NCI-H510A (cell line): ENCODE measurements around the gene PRDM16.
"Not testable (repeated sequence)": the region's sequence is repeated elsewhere in the genome, so short reads cannot be mapped to it uniquely, and the experiment has no call there.

Experiments used
- DNase-seq: peaks from one replicate; lab custom pipeline; 2025; lab: John Stamatoyannopoulos, UW

Gene PRDM16

GRCh38 chr1:3282186-3282585, 213.2 kb downstream of the PRDM16 start:
- DNase-seq = no peak

GRCh38 chr1:3282656-3283430, 213.8 kb downstream of the PRDM16 start:
- no peak for DNase-seq

- DNase-seq = no peak
Measured at GRCh38 chr1:3283849-3284248, 214.8 kb downstream of the PRDM16 start.

GRCh38 chr1:3284691-3285090, 215.7 kb downstream of the PRDM16 start:
- DNase-seq = no peak

- no peak for DNase-seq
Measured at GRCh38 chr1:3285106-3285740, 216.2 kb downstream of the PRDM16 start.

- not testable (repeated sequence) for DNase-seq
Measured at GRCh38 chr1:3287095-3287494, 218.1 kb downstream of the PRDM16 start.

GRCh38 chr1:3287656-3288160, 218.7 kb downstream of the PRDM16 start:
- DNase-seq = no peak

- no peak for DNase-seq
Measured at GRCh38 chr1:3289502-3289901, 220.5 kb downstream of the PRDM16 start.

GRCh38 chr1:3290438-3290837, 221.4 kb downstream of the PRDM16 start:
- DNase-seq = no peak

- no peak for DNase-seq
Measured at GRCh38 chr1:3290915-3291314, 221.9 kb downstream of the PRDM16 start.

GRCh38 chr1:3292051-3292722, 223.2 kb downstream of the PRDM16 start:
- DNase-seq = no peak

GRCh38 chr1:3292868-3293562, 224.0 kb downstream of the PRDM16 start:
- DNase-seq = no peak

GRCh38 chr1:3293563-3294080, 224.6 kb downstream of the PRDM16 start:
- DNase-seq = no peak

GRCh38 chr1:3294450-3294849, 225.4 kb downstream of the PRDM16 start:
- DNase-seq = no peak

GRCh38 chr1:3295846-3296245, 226.8 kb downstream of the PRDM16 start:
- DNase-seq = no peak

GRCh38 chr1:3296326-3296725, 227.3 kb downstream of the PRDM16 start:
- DNase-seq = no peak

- DNase-seq = no peak
Measured at GRCh38 chr1:3296826-3297225, 227.8 kb downstream of the PRDM16 start.

- no peak for DNase-seq
Measured at GRCh38 chr1:3297756-3298155, 228.8 kb downstream of the PRDM16 start.

- DNase-seq = no peak
Measured at GRCh38 chr1:3298197-3298596, 229.2 kb downstream of the PRDM16 start.

- DNase-seq = no peak
Measured at GRCh38 chr1:3304246-3304645, 235.2 kb downstream of the PRDM16 start.

GRCh38 chr1:3304692-3305091, 235.7 kb downstream of the PRDM16 start:
- DNase-seq = no peak

GRCh38 chr1:3305156-3305555, 236.2 kb downstream of the PRDM16 start:
- no peak for DNase-seq
